ENCODE measurements around the gene ITIH3.

The ITIH3 gene

DNA sequence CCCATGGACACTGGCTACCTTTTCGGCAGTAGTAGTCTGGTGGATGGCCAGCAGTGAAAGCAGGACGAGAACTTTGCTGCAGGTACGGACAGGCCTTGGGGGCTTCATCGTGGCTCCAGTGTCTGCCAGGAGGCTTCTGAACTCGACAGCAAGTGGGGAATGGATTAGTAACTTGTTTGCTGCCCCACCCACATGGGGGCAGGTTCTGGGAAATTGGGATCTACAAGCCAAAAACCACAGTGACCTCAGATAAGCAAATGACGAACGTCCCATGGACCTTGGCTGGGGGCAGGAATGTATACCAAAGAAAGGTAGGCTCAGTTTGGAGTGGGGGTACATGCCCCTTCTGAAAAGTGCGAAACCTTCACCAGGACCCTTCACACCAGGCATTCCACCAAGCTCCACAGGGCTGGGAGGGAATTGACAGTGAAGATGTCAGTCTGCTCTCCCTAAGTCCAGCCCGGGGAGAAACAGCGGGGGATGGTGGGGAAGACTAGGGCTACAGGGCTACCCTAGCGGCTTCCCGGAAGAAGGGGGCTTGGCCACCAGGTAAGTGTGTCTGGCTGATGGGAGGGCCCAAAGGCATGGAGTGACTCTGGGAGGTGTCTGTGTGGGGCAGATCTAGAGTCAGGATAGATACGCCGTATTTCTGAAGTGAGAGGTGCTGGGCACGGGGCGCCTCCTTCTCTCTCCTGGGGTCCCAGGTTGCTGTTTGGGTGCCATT, 36.1 kb downstream of the ITIH3 start, which contains the start of gene ITIH4:
Gene ITIH4 (minus strand): TSS at position 138 of the 724 bp plus-strand sequence. CDS start 30 bp downstream, at position 108.
- TF ChIP-seq, protein P1, sequence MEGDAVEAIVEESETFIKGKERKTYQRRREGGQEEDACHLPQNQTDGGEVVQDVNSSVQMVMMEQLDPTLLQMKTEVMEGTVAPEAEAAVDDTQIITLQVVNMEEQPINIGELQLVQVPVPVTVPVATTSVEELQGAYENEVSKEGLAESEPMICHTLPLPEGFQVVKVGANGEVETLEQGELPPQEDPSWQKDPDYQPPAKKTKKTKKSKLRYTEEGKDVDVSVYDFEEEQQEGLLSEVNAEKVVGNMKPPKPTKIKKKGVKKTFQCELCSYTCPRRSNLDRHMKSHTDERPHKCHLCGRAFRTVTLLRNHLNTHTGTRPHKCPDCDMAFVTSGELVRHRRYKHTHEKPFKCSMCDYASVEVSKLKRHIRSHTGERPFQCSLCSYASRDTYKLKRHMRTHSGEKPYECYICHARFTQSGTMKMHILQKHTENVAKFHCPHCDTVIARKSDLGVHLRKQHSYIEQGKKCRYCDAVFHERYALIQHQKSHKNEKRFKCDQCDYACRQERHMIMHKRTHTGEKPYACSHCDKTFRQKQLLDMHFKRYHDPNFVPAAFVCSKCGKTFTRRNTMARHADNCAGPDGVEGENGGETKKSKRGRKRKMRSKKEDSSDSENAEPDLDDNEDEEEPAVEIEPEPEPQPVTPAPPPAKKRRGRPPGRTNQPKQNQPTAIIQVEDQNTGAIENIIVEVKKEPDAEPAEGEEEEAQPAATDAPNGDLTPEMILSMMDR (IDR thresholded peaks at IDR 0.05; ENCODE audit: low read depth, low read length), result no peak

GRCh38 chr3:52831500-52832301, 37.1 kb downstream of the ITIH3 start:
- peak; percentile 51 for DNase-seq (ENCODE audit: extremely low read depth, low read depth)
- TF ChIP-seq, protein P1 (IDR thresholded peaks at IDR 0.05; ENCODE audit: low read depth, low read length), result no peak

More for the DNA sequence above, 36.1 kb downstream of the ITIH3 start, which contains the start of gene ITIH4:
- no peak for DNase-seq (ENCODE audit: extremely low read depth, low read depth)

GRCh38 chr3:52833202-52833601, 38.6 kb downstream of the ITIH3 start:
- DNase-seq (ENCODE audit: extremely low read depth, low read depth), result no peak
- TF ChIP-seq, protein P1 (IDR thresholded peaks at IDR 0.05; ENCODE audit: low read depth, low read length), result no peak

DNA sequence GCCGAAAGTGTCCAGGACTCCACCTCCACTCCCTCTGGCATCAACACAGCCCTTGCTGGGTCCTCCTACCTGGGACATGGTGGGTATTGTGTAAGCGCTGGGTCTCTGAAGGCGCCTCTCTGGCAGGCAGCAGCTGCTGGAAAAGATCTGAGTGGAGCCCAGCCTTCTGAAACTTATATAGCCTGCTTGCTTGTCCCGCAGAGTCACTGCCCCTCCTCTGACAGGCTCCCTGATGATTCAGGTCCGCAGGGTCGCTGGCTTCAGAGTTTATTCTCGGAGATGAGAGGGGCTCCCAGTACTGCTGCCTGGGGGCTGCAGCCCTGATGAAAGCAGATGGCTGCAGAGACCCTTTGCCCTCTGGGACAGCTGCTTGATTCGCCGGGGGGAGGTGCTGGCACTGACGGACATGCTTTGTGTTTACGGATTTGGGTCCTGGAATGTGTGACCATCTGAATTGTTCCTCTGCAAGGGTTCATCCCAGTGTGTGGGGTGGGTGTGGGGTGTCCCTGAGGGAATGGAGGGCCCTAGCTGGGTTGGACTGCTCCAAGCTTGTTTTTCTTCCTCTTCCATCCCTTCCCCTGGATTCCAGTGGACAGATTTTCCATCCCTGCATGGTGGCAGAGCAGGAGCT, 40.4 kb downstream of the ITIH3 start, which contains the start of gene MUSTN1:
Gene MUSTN1 (minus strand): TSS at position 149 of the 631 bp plus-strand sequence. CDS start 71 bp downstream, at position 78.
- no peak for DNase-seq (ENCODE audit: extremely low read depth, low read depth)
- TF ChIP-seq, protein P1 (IDR thresholded peaks at IDR 0.05; ENCODE audit: low read depth, low read length), result no peak

DNA sequence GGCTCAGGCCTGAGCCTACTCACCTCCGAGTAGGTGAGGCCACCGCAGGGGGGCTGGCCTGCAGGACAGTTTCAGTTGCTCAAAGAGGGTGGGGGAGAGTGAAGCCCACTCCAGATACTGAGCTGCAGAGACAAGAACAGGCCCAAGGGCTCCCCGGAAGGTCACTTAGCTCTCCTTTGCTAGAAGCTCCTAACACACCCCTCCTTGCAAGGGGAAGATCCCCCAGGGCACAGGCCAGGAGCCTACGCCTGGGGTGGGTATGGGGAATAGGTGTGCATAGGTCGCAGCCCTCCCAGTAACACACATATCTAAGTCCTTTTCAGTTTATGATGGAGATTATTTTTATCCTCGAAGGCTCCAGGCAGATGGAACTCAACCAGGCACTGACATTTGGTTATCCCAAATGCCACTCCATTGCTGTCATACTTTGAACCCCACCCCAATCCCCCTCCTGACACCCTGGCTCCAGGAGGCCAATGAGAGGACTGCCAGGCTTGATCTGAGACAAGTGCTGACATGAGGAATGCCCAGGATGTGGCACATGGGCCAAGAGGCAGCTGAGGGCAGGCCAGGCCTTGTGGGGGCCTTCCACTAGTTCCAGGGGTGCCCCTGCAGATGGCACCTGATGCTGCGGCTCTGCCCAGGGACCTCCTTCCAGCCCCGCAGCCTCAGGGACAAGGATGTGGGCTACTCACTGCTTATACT, 41.3 kb downstream of the ITIH3 start:
- TF ChIP-seq, protein P1 (IDR thresholded peaks at IDR 0.05; ENCODE audit: low read depth, low read length), result no peak
- no peak for DNase-seq (ENCODE audit: extremely low read depth, low read depth)

DNA sequence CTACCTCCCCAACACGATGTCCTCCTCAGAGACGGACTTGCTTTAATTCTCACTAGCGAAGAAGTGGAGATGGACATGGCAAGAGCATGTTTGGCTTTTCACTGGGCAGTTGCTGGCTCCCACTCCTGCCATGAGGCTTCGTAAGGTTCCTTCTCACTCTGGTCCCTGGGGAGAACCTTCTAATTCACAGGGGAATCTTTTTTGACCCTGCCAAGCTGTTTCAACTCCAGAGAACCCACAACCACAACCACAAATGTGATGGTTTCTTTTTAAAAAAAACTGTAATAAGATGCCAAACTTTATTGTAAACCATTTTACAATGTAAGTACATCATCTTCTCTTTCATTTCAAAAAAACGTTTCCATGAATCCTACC, 41.9 kb downstream of the ITIH3 start:
- DNase-seq (ENCODE audit: extremely low read depth, low read depth), result no peak
- TF ChIP-seq, protein P1 (IDR thresholded peaks at IDR 0.05; ENCODE audit: low read depth, low read length), result no peak
